GM23338 (cell line): ENCODE results near the gene EPB41L4A. TPM values are rescaled to one million over a fixed set of nuclear protein-coding genes. Genes with fewer than 3 reads are reported as not detected.

Experiments
- ATAC-seq: fragments of 200-7000 bp; cut with Tn5 transposase; 3 replicates; pipeline ENCODE4 v1.9.1; 2020
- DNase-seq: peaks from one replicate; pipeline ENCODE4 v3.0.0-alpha.2; 2015; ENCODE audit warnings: low spot score
- H2AFZ ChIP-seq: fragments of 200-600 bp; sonication (generic); 2 replicates; pipeline ENCODE4 v1.8.0; 2016; ENCODE audit warnings: antibody characterized with exemption, mild to moderate bottlenecking, moderate library complexity
- H3F3A ChIP-seq: fragments of 200-600 bp; sonication (generic); replicated peaks from 2 replicates; pipeline ENCODE4 v1.8.0; 2017; ENCODE audit warnings: antibody characterized with exemption, mixed run types, low read depth
- H3K27ac ChIP-seq: fragments of 200-600 bp; sonication (generic); 2 replicates; pipeline ENCODE4 v1.6.1; 2016; ENCODE audit warnings: low read depth
- H3K27me3 ChIP-seq: fragments of 200-600 bp; sonication (generic); 2 replicates; pipeline ENCODE4 v1.8.0; 2016; ENCODE audit warnings: mild to moderate bottlenecking, mixed run types, moderate library complexity; ENCODE audit not compliant: insufficient read depth
- H3K36me3 ChIP-seq: fragments of 200-600 bp; sonication (generic); 2 replicates; pipeline ENCODE4 v1.8.0; 2016; ENCODE audit warnings: mild to moderate bottlenecking; ENCODE audit not compliant: insufficient read depth
- H3K4me1 ChIP-seq: fragments of 200-600 bp; sonication (generic); 2 replicates; pipeline ENCODE4 v1.8.0; 2016; ENCODE audit warnings: mild to moderate bottlenecking, moderate library complexity; ENCODE audit not compliant: insufficient read depth
- H3K4me2 ChIP-seq: fragments of 200-600 bp; sonication (generic); 2 replicates; pipeline ENCODE4 v1.7.1; 2017; ENCODE audit warnings: mixed run types
- H3K4me3 ChIP-seq: fragments of 200-600 bp; sonication (generic); 2 replicates; pipeline ENCODE4 v1.6.1; 2016; ENCODE audit warnings: mixed run types
- H3K79me2 ChIP-seq: fragments of 200-600 bp; sonication (generic); replicated peaks from 2 replicates; pipeline ENCODE4 v1.8.0; 2017; ENCODE audit warnings: mild to moderate bottlenecking; ENCODE audit not compliant: insufficient read depth
- H3K9me2 ChIP-seq: fragments of 200-600 bp; sonication (generic); 2 replicates; pipeline ENCODE4 v1.8.0; 2017; ENCODE audit not compliant: insufficient read depth
- H4K20me1 ChIP-seq: fragments of 200-600 bp; sonication (generic); replicated peaks from 2 replicates; pipeline ENCODE4 v1.8.0; 2017; ENCODE audit warnings: mild to moderate bottlenecking; ENCODE audit not compliant: insufficient read depth
- H3K27ac Mint-ChIP-seq: 2 replicates; pipeline ENCODE4 v1.8.0; 2020; ENCODE audit warnings: inconsistent platforms, mild to moderate bottlenecking, moderate library complexity, mixed read lengths
- H3K27me3 Mint-ChIP-seq: 3 replicates; pipeline ENCODE4 v1.8.0; 2022; ENCODE audit warnings: low read depth, mild to moderate bottlenecking, moderate library complexity, mixed read lengths, inconsistent platforms; ENCODE audit not compliant: insufficient read depth, poor library complexity
- H3K36me3 Mint-ChIP-seq: 3 replicates; pipeline ENCODE4 v1.8.0; 2021; ENCODE audit warnings: low read depth, mild to moderate bottlenecking, inconsistent platforms, moderate library complexity, mixed read lengths
- H3K4me1 Mint-ChIP-seq: 3 replicates; pipeline ENCODE4 v1.8.0; 2020; ENCODE audit warnings: mild to moderate bottlenecking, inconsistent platforms, mixed read lengths
- H3K4me3 Mint-ChIP-seq: 3 replicates; pipeline ENCODE4 v1.8.0; 2021; ENCODE audit warnings: moderate library complexity, mild to moderate bottlenecking, inconsistent platforms, mixed read lengths
- H3K9me3 Mint-ChIP-seq: 3 replicates; pipeline ENCODE4 v1.8.0; 2020; ENCODE audit warnings: moderate library complexity, mild to moderate bottlenecking, inconsistent platforms, mixed read lengths
- EZH2 ChIP-seq: fragments of 200-600 bp; sonication (generic); IDR thresholded peaks from one replicate; pipeline ENCODE4 v1.8.0; 2017; ENCODE audit warnings: antibody characterized with exemption, mild to moderate bottlenecking, low read depth; ENCODE audit not compliant: unreplicated experiment
- JUNB ChIP-seq: IDR thresholded peaks from one replicate; pipeline ENCODE4 v1.6.1; 2016; ENCODE audit warnings: antibody characterized with exemption; ENCODE audit not compliant: unreplicated experiment
- NANOG ChIP-seq: IDR thresholded peaks from 2 replicates; pipeline ENCODE4 v1.6.1; 2016; ENCODE audit warnings: antibody characterized with exemption, borderline replicate concordance
- POLR2AphosphoS5 ChIP-seq: IDR thresholded peaks from 2 replicates; pipeline ENCODE4 v1.6.1; 2016; ENCODE audit warnings: antibody characterized with exemption, low read depth
- STAT1 ChIP-seq: IDR thresholded peaks from one replicate; pipeline ENCODE4 v1.6.1; 2016; ENCODE audit warnings: antibody characterized with exemption; ENCODE audit not compliant: unreplicated experiment
- ZNF114 ChIP-seq: fragments of 250-450 bp; sonication (Bioruptor Pico); IDR thresholded peaks from 2 replicates; pipeline ENCODE4 v1.5.0; 2020; ENCODE audit warnings: mild to moderate bottlenecking, moderate library complexity
- polyA plus RNA-seq: library from polyadenylated mRNA; unstranded; fragments of >200 nt; fragmentation: Nextera tagmentation; extraction: Ambion mirVana; gene quantifications from 2 replicates; pipeline ENCODE4 v1.2.1, GENCODE V29; 2016
- total RNA-seq: library from RNA; depleted of rRNA; stranded (reverse); fragments of >200 nt; shearing (Covaris generic); gene quantifications from 2 replicates; pipeline ENCODE4 v1.2.3, GENCODE V29; 2014
- TF ChIP-seq, protein P1 (sequence below), 2 experiments: fragments of 200-600 bp in 1 of 2; sonication (generic) in 1 of 2; conservative IDR thresholded peaks; 2 replicates each; pipeline versions ENCODE4 v1.5.1 to v1.6.1; 2016 to 2017; ENCODE audit warnings: antibody characterized with exemption in 2 of 2, low read depth in 2 of 2, mild to moderate bottlenecking in 2 of 2, moderate library complexity in 1 of 2
- TF ChIP-seq, protein P2 (sequence below): IDR thresholded peaks from one replicate; pipeline ENCODE4 v1.6.1; 2018; ENCODE audit warnings: antibody characterized with exemption; ENCODE audit not compliant: unreplicated experiment

The EPB41L4A gene
- total and polyA plus RNA-seq, 2 experiments from 2014 or later: 5.7 to 6.0 TPM

DNA sequence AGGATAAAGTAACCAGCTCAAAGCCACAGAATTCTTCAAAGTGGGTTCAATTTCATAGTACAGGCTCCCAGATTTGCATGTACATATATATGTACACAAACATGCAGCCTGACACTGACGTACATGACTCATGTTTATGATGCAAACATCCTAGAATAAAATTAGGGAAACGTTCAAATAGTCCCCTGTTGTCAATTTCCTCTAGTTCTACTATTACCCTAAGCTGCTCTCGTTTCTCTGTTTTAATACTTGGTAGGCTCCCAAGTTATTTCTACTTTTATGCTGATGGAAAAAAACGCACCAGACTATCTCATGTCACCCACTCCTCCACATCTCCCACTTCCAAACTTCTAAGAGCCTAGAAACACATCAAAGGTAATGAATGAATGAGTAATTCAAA, 229.7 kb downstream of the EPB41L4A start:
- no peaks in the 10 kb centered on the region for H3K36me3 Mint-ChIP-seq
- Histone ChIP-seq H3K4me2 (no peak overlapping the region), H3K27me3 (no peaks in the 10 kb centered on the region), H3K9me2 (0 out of 2 replicates have a peak, but pooled peaks cover 2% of the 10 kb centered on the region), H3F3A (no peaks in the 10 kb centered on the region), H3K79me2 (no peaks in the 10 kb centered on the region), H2AFZ (no peak overlapping the region), H3K27ac (no peak overlapping the region), H3K36me3 (no peaks in the 10 kb centered on the region), H4K20me1 (no peaks in the 10 kb centered on the region), H3K4me3 (no peak overlapping the region), H3K4me1 (peaks cover 4% of the 10 kb centered on the region; the same call in 1 of the 2 replicates)
- TF ChIP-seq, protein P1, sequence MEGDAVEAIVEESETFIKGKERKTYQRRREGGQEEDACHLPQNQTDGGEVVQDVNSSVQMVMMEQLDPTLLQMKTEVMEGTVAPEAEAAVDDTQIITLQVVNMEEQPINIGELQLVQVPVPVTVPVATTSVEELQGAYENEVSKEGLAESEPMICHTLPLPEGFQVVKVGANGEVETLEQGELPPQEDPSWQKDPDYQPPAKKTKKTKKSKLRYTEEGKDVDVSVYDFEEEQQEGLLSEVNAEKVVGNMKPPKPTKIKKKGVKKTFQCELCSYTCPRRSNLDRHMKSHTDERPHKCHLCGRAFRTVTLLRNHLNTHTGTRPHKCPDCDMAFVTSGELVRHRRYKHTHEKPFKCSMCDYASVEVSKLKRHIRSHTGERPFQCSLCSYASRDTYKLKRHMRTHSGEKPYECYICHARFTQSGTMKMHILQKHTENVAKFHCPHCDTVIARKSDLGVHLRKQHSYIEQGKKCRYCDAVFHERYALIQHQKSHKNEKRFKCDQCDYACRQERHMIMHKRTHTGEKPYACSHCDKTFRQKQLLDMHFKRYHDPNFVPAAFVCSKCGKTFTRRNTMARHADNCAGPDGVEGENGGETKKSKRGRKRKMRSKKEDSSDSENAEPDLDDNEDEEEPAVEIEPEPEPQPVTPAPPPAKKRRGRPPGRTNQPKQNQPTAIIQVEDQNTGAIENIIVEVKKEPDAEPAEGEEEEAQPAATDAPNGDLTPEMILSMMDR (conservative IDR thresholded peaks at IDR 0.05; ENCODE audit: low read depth in 2 of 2): no peak
- no peak for TF ChIP-seq ZNF114 (CRISPR knock-in tag)
- TF ChIP-seq POLR2AphosphoS5: no peak
- TF ChIP-seq NANOG: no peak
- no peak for TF ChIP-seq STAT1
- TF ChIP-seq, protein P2, sequence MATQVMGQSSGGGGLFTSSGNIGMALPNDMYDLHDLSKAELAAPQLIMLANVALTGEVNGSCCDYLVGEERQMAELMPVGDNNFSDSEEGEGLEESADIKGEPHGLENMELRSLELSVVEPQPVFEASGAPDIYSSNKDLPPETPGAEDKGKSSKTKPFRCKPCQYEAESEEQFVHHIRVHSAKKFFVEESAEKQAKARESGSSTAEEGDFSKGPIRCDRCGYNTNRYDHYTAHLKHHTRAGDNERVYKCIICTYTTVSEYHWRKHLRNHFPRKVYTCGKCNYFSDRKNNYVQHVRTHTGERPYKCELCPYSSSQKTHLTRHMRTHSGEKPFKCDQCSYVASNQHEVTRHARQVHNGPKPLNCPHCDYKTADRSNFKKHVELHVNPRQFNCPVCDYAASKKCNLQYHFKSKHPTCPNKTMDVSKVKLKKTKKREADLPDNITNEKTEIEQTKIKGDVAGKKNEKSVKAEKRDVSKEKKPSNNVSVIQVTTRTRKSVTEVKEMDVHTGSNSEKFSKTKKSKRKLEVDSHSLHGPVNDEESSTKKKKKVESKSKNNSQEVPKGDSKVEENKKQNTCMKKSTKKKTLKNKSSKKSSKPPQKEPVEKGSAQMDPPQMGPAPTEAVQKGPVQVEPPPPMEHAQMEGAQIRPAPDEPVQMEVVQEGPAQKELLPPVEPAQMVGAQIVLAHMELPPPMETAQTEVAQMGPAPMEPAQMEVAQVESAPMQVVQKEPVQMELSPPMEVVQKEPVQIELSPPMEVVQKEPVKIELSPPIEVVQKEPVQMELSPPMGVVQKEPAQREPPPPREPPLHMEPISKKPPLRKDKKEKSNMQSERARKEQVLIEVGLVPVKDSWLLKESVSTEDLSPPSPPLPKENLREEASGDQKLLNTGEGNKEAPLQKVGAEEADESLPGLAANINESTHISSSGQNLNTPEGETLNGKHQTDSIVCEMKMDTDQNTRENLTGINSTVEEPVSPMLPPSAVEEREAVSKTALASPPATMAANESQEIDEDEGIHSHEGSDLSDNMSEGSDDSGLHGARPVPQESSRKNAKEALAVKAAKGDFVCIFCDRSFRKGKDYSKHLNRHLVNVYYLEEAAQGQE: no peak
- no peak for TF ChIP-seq EZH2
- H3K27me3 Mint-ChIP-seq: no peaks in the 10 kb centered on the region
- peaks cover 9% of the 10 kb centered on the region for H3K4me1 Mint-ChIP-seq
- H3K27ac Mint-ChIP-seq: no peak overlapping the region
- DNase-seq: no peak
- H3K9me3 Mint-ChIP-seq: no peaks in the 10 kb centered on the region
- no peak overlapping the region for H3K4me3 Mint-ChIP-seq
- ATAC-seq: no peak

DNA sequence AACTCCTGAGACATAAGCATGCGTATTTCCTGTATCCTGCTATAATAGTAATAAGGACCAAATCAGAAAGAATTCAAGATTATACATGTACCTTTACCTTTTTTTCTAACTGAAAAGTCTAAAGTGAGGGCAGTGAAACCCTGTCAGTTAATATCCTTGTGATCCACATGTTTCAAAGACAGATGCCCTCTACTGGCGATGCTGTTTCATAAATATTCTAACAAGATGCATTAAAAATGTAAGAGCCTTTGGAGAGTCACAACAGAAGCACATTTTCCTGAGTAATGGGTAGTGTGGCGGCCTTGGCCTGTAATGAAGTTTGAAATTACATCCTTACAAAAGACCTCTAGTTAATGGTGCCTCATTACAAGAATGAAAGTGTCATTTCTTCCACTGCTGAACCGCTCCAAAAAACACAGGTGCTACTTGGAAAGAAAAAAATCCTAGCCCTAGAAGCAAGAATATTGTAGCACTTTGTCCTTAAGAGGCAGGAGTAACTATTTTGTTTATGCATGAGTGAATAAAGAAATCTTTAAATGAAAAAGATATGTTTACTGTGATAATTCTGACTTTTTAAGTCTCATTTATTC, 232.6 kb downstream of the EPB41L4A start:
- Mint-ChIP-seq H3K4me1 (peaks cover 14% of the 10 kb centered on the region), H3K36me3 (no peaks in the 10 kb centered on the region), H3K27me3 (peaks cover 5% of the 10 kb centered on the region), H3K27ac (no peak overlapping the region), H3K4me3 (no peak overlapping the region), H3K9me3 (no peaks in the 10 kb centered on the region)
- Histone ChIP-seq H3K9me2 (0 out of 2 replicates have a peak, but pooled peaks cover 2% of the 10 kb centered on the region), H3K36me3 (no peaks in the 10 kb centered on the region), H4K20me1 (no peaks in the 10 kb centered on the region), H3K79me2 (no peaks in the 10 kb centered on the region), H3K27ac (no peak overlapping the region), H3K4me1 (peaks cover 4% of the 10 kb centered on the region; the same call in 1 of the 2 replicates), H3F3A (no peaks in the 10 kb centered on the region), H3K4me2 (no peak overlapping the region), H3K27me3 (no peaks in the 10 kb centered on the region), H2AFZ (no peak overlapping the region), H3K4me3 (no peak overlapping the region)
- DNase-seq (peak; percentile 70), ATAC-seq (peak; percentile 29; the same call in 1 of the 3 replicates)
- TF ChIP-seq JUNB (no peak), STAT1 (no peak), NANOG (no peak), EZH2 (no peak)
- TF ChIP-seq, protein P1 (conservative IDR thresholded peaks at IDR 0.05; ENCODE audit: low read depth in 2 of 2): peak; percentile 57 to 68
